Measurements from ENCODE around the gene EIF6.
"Not testable (repeated sequence)": the region's sequence is repeated elsewhere in the genome, so short reads cannot be mapped to it uniquely, and the experiment has no call there.

The EIF6 gene

GRCh38 chr20:35254448-35254999 is 30.0 kb downstream of the EIF6 start:
- DNase-seq (ENCODE audit: low read depth), result no peak

- no peak for DNase-seq (ENCODE audit: low read depth)
Measured at GRCh38 chr20:35253010-35253409, 31.6 kb downstream of the EIF6 start.

GRCh38 chr20:35252598-35252997 is 32.0 kb downstream of the EIF6 start:
- not testable (repeated sequence) for DNase-seq (ENCODE audit: low read depth)

- DNase-seq (ENCODE audit: low read depth), result no peak
Measured at GRCh38 chr20:35252037-35252461, 32.5 kb downstream of the EIF6 start.

DNA sequence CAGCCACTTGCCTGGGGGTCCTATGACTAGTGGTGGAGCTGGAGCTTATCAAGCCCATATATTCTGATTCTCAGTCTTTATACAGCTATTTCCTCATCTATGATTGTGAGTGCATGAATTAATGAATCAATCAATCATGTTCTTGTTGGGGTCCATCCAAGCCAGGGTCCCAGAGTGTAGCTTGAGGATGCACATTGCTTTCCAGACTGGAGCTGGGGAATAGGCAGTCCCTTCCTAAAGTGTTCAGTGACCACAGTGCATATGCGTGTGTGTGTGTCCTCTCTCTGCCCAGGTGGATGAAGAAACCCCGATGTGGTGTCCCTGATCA is 33.0 kb downstream of the EIF6 start:
- DNase-seq (ENCODE audit: low read depth), result no peak

- DNase-seq (ENCODE audit: low read depth), result no peak
Measured at GRCh38 chr20:35248641-35249475, 35.7 kb downstream of the EIF6 start.

DNA sequence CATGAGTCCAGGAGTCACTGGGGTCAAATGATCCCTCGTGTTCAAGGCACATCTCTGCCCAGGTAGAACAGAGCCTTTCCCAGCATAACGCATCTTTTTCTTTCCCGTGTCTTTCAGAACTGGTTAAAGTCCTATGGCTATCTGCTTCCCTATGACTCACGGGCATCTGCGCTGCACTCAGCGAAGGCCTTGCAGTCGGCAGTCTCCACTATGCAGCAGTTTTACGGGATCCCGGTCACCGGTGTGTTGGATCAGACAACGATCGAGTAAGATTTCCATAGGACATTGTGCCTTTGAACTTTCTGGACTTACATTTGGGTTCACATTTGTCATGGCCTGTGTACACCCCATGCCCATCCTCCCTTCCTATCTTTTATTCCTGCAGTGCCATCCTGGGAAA is 37.8 kb downstream of the EIF6 start:
- DNase-seq (ENCODE audit: low read depth), result no peak

- no peak for DNase-seq (ENCODE audit: low read depth)
Measured at GRCh38 chr20:35243986-35244385, 40.6 kb downstream of the EIF6 start.

DNA sequence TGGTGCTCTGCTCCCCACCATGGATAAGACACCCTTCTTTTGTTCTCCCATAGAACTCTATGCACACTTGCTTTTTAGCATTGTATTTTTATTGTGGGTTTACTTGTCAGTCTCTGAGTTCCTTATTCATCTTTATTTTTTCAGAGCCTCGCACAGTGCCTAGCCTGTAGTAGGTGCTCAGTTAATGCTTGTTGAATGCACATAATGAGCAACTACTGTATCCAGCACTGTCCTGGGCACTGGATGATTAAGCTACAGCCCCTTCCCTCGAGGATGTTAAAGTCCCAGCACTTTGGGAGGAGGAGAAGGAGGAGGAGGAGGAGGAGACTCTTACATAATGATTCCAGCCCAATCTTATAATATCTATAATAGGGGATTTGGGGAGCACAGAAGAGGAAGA is 41.3 kb downstream of the EIF6 start:
- DNase-seq (ENCODE audit: low read depth), result no peak

DNA sequence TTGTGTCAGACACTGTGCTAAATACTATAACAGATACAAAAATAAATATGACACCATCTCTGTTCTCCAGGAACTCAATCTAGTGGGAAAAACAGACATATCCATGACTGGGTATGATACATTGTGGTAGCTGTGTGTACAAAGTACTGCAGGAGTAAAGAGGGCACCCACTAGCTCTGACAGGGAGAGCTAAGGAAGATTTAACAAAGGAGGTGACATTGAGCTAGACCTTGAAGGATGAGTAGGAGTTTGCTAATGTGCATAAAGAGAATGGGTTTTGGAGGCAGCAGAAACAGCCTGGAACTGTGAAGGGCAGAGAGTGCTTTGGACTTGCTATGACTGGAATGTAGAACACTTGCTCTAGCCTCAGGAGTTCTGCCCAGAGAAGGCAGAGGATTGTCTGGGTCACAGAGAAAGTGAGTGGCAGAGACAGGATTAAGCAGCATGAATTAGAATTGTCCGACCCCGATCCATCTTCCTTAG is 43.7 kb downstream of the EIF6 start:
- no peak for DNase-seq (ENCODE audit: low read depth)

GRCh38 chr20:35240083-35240810 is 44.3 kb downstream of the EIF6 start:
- no peak for DNase-seq (ENCODE audit: low read depth)

- no peak for DNase-seq (ENCODE audit: low read depth)
Measured at GRCh38 chr20:35238735-35239134, 45.8 kb downstream of the EIF6 start.

GRCh38 chr20:35238170-35238569 is 46.4 kb downstream of the EIF6 start:
- no peak for DNase-seq (ENCODE audit: low read depth)

DNA sequence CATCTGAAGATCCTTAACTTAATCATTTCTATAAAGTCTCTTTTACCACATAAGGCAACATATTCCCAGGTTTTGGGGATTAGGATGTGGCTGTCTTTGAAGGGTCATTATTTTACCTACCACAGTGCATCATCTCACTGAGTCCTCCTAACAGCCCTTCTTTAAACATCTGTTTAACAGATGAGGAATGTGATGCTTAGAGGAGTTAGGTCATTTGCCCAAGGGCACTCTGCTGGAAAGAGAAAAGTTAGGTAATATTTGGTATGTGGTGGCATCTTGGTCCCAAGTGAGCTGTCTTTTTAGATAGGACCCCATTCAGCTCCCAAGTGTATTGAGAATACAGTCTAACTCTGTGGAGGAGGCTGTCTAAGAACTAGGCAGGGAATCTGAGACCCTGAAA is 47.1 kb downstream of the EIF6 start:
- no peak for DNase-seq (ENCODE audit: low read depth)

GRCh38 chr20:35235881-35236280 is 48.7 kb downstream of the EIF6 start:
- no peak for DNase-seq (ENCODE audit: low read depth)

DNA sequence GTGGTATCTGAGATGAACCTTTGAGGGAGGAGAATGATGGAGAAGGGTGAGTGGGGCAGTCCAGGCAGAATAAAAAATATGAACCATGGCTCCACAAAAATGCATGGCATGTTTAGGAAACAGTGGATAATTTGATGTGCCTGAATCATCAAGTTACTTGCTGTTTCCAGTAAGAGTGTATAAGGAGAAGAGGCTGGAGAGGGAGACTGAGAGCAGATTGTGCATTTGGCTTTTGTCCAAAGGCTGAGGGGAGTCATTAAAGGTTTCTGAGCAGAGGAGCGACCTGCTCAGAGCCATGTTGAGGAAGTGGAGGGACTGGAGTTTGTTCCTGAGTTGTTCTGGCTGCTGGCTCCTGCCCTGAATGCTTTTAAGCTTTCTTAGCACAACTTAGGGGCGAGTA is 52.0 kb downstream of the EIF6 start:
- DNase-seq (ENCODE audit: low read depth), result no peak
